Smooth muscle cell (in vitro differentiated cells): Measurements from ENCODE around the gene EIF3J. TPM values are rescaled to one million over a fixed set of nuclear protein-coding genes. Genes with fewer than 3 reads are reported as not detected.

ENCODE experiments used
- DNase-seq: peaks from one replicate; lab custom pipeline; 2025; ENCODE audit not compliant: unreplicated experiment; lab: John Stamatoyannopoulos, UW
- H2AFZ ChIP-seq: fragments of 200-600 bp; sonication (generic); 2 replicates; pipeline ENCODE4 v1.6.0; 2016; ENCODE audit warnings: antibody characterized with exemption, low read depth, mild to moderate bottlenecking
- H3F3A ChIP-seq: fragments of 200-600 bp; sonication (generic); 2 replicates; pipeline ENCODE4 v1.6.0; 2017; ENCODE audit warnings: antibody characterized with exemption, low read depth
- H3K27ac ChIP-seq: fragments of 200-600 bp; sonication (generic); 2 replicates; pipeline ENCODE4 v1.5.1; 2016; ENCODE audit warnings: low read depth, mild to moderate bottlenecking
- H3K27me3 ChIP-seq: fragments of 200-600 bp; sonication (generic); 2 replicates; pipeline ENCODE4 v1.6.1; 2016; ENCODE audit warnings: low read depth, mild to moderate bottlenecking
- H3K36me3 ChIP-seq: fragments of 200-600 bp; sonication (generic); 2 replicates; pipeline ENCODE4 v1.5.1; 2016; ENCODE audit warnings: low read depth
- H3K4me1 ChIP-seq: fragments of 200-600 bp; sonication (generic); 2 replicates; pipeline ENCODE4 v1.5.1; 2016; ENCODE audit warnings: low read depth
- H3K4me2 ChIP-seq: fragments of 200-600 bp; sonication (generic); 2 replicates; pipeline ENCODE4 v1.6.0; 2016; ENCODE audit warnings: mild to moderate bottlenecking
- H3K4me3 ChIP-seq: fragments of 200-600 bp; sonication (generic); 2 replicates; pipeline ENCODE4 v1.5.1; 2016; ENCODE audit warnings: mild to moderate bottlenecking
- H3K79me2 ChIP-seq: fragments of 200-600 bp; sonication (generic); 2 replicates; pipeline ENCODE4 v1.6.0; 2016; ENCODE audit warnings: low read depth, mild to moderate bottlenecking
- H3K9ac ChIP-seq: fragments of 200-600 bp; sonication (generic); 2 replicates; pipeline ENCODE4 v1.6.0; 2016; ENCODE audit warnings: low read depth
- H3K9me3 ChIP-seq: fragments of 200-600 bp; sonication (generic); replicated peaks from 2 replicates; pipeline ENCODE4 v1.5.1; 2016; ENCODE audit warnings: low read depth
- H4K20me1 ChIP-seq: fragments of 200-600 bp; sonication (generic); 2 replicates; pipeline ENCODE4 v1.6.0; 2016; ENCODE audit warnings: low read depth
- CTCF ChIP-seq: fragments of 200-600 bp; sonication (generic); IDR thresholded peaks from 2 replicates; pipeline ENCODE4 v1.5.1; 2017; ENCODE audit warnings: borderline replicate concordance, mild to moderate bottlenecking, antibody characterized with exemption; ENCODE audit not compliant: insufficient read depth, poor library complexity, severe bottlenecking
- WGBS: methylation state at CpG from one replicate; pipeline ENCODE4 v1.1.7; 2016; ENCODE audit warnings: low lambda C conversion rate; 5-methylcytosine and 5-hydroxymethylcytosine counted together
- polyA plus RNA-seq: library from polyadenylated mRNA; unstranded; fragments of >200 nt; fragmentation: Nextera tagmentation; extraction: Ambion mirVana; gene quantifications from 2 replicates; pipeline ENCODE4 v1.2.1, GENCODE V29; 2016
- total RNA-seq: library from RNA; depleted of rRNA; stranded (reverse); fragments of >200 nt; gene quantifications from 2 replicates; pipeline ENCODE4 v1.2.3, GENCODE V29; 2014

The EIF3J gene
- total and polyA plus RNA-seq, 2 experiments from 2014 or later: 28.7 to 62.3 TPM

- Histone ChIP-seq H4K20me1 (peaks cover 11% of the 10 kb centered on the region), H3K9ac (no peak overlapping the region), H2AFZ (no peak overlapping the region), H3F3A (peaks cover 8% of the 10 kb centered on the region), H3K4me2 (peak overlapping the region; percentile 99), H3K9me3 (no peaks in the 10 kb centered on the region), H3K4me1 (peaks cover 17% of the 10 kb centered on the region), H3K27ac (no peak overlapping the region), H3K4me3 (no peak overlapping the region), H3K27me3 (no peaks in the 10 kb centered on the region), H3K36me3 (no peaks in the 10 kb centered on the region), H3K79me2 (peaks cover 36% of the 10 kb centered on the region)
- 94% methylated on average over 8 of the region's 8 CpGs for whole genome bisulfite sequencing
- no peak for DNase-seq
- no peak for TF ChIP-seq CTCF
Measured at GRCh38 chr15:44535092-44535491, 1.9 kb upstream of the EIF3J start.

DNA sequence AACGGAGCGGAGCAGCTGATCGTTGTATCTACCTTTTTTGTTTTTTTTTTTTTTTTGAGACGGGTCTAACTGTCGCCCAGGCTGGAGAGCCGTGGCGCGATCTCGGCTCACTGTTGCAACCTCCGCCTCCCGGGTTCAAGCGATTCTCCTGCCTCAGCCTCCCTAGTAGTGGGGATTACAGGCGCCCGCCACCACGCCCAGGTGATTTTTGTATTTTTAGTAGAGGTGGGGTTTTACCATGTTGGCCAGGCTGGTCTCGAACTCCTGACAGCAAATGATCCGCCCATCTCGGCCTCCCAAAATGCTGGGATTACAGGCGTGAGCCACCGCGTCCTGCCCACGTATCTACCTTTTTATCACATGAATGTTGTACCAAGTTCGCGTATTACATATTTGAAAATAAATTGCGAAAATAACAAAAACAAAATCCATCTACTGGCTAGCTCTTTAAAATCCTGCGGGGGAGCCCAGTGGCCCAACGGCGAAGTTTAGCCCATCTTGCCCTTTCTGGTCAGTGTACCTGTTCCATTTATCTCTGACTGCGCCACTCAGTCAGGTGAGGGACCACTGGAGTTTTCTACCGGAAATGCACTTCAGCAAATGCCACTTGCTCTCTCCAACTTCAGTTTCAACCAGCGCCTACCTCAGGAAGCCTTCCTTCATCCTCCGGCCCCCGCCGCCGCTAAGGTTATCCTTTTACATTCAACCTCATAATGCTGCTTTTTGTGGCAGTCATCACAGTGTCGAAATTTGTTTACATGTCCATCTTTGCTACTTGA lies 1.2 kb upstream of the EIF3J start:
- DNase-seq: no peak
- peaks cover 16% of the 10 kb centered on the region for H4K20me1 ChIP-seq
- peaks cover 42% of the 10 kb centered on the region for H3K79me2 ChIP-seq
- H3F3A ChIP-seq: peaks cover 14% of the 10 kb centered on the region
- peak overlapping the region; percentile 99 for H3K4me2 ChIP-seq
- peak overlapping the region; percentile 73 for H3K4me3 ChIP-seq
- peak overlapping the region; percentile 88 for H3K9ac ChIP-seq
- H2AFZ ChIP-seq: peak overlapping the region; percentile 49
- no peaks in the 10 kb centered on the region for H3K27me3 ChIP-seq
- 55% methylated on average over 36 of the region's 36 CpGs for WGBS
- peak overlapping the region; percentile 100 for H3K27ac ChIP-seq
- no peak for TF ChIP-seq CTCF
- H3K36me3 ChIP-seq: no peaks in the 10 kb centered on the region
- H3K4me1 ChIP-seq: peaks cover 17% of the 10 kb centered on the region
- H3K9me3 ChIP-seq: no peaks in the 10 kb centered on the region

GRCh38 chr15:44536302-44536961 lies 515 bp upstream of the EIF3J start:
- peak overlapping the region; percentile 100 for H3K27ac ChIP-seq
- peaks cover 17% of the 10 kb centered on the region for H3K4me1 ChIP-seq
- H2AFZ ChIP-seq: peak overlapping the region; percentile 49
- TF ChIP-seq CTCF: no peak
- DNase-seq: peak; percentile 97
- WGBS: under 1% methylated on average over 38 of the region's 47 CpGs
- peaks cover 17% of the 10 kb centered on the region for H3F3A ChIP-seq
- H3K4me2 ChIP-seq: peak overlapping the region; percentile 99
- H3K9me3 ChIP-seq: no peaks in the 10 kb centered on the region
- H3K4me3 ChIP-seq: peak overlapping the region; percentile 73
- no peaks in the 10 kb centered on the region for H3K36me3 ChIP-seq
- H3K79me2 ChIP-seq: peaks cover 49% of the 10 kb centered on the region
- no peaks in the 10 kb centered on the region for H3K27me3 ChIP-seq
- H3K9ac ChIP-seq: peak overlapping the region; percentile 88
- H4K20me1 ChIP-seq: peaks cover 23% of the 10 kb centered on the region
